GM21360 (cell line): ENCODE data around the gene CIAPIN1.
A peak's percentile ranks its signal among the peaks of the same experiment; 100 is the strongest.

Source experiments
- ATAC-seq: cut with Tn5 transposase; IDR thresholded peaks from one replicate; pipeline ENCODE4 v1.9.1; 2021; ENCODE audit warnings: mild to moderate bottlenecking, moderate library complexity; ENCODE audit not compliant: unreplicated experiment

CIAPIN1 gene

DNA sequence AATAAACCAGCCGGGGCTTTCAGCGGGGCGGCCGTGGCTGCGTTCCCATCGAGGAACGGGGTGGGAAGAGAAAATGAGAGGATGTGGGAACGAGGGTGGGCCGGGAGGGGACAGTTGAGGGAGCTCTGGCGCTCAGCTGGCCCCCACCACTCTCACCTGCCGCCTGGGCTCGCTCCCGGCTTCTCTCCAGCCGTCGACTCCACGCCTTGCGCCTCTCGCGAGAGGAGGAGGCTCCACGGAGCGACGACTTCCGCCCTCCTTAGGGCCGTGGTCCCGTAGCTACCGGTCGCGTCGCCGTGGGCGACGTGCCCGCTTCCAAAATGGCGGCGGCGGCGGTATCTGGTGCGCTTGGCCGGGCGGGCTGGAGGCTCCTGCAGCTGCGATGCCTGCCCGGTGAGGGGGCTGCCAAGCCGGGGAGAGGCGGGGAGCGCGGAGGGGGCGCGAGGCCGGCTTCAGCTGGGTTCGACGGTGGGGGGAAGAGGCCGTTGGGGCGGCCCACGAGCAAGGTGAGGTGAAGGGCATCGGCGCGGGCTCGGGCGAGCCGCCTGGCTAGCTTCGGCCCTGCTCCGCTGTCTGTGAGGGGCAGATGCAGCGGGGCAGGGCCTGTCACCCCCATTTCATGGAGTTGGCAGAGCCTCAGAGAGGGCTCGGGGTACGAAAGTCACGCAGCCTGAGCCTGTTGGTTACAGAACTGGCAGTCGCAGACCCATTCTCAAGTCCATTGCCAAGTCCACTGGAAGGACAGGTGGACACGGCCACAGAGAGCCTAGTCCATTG, at the start of gene CIAPIN1, which contains the start of gene COQ9:
CIAPIN1 (minus strand) TSS at position 200 of the 777 bp plus-strand sequence. CDS start 6,457 bp downstream, outside the sequence.
COQ9 (plus strand) TSS at position 294 of the 777 bp plus-strand sequence; CDS start at position 321, 27 bp downstream.
- peak; percentile 97 for ATAC-seq

DNA sequence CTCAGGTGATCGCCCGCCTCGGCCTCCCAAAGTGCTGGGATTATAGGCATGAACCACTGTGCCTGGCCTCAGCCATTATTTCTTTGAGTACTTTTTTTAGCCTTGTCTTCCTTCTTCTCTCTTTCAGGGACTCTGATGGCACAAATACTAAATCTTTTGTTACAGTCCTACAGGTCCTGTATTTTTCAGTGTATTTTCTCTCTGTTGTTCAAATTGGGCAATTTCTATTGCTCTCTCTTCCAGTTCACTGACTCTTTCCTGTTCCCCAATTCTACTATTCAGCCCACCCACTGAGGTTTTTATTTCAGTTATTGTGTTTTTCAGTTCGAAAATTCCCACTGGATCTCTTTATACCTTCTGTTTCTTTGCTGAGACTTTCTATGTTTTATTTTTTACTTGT, 46.6 kb upstream of the CIAPIN1 start:
- ATAC-seq, result no peak

GRCh38 chr16:57489229-57489628, 42.0 kb upstream of the CIAPIN1 start:
- no peak for ATAC-seq

DNA sequence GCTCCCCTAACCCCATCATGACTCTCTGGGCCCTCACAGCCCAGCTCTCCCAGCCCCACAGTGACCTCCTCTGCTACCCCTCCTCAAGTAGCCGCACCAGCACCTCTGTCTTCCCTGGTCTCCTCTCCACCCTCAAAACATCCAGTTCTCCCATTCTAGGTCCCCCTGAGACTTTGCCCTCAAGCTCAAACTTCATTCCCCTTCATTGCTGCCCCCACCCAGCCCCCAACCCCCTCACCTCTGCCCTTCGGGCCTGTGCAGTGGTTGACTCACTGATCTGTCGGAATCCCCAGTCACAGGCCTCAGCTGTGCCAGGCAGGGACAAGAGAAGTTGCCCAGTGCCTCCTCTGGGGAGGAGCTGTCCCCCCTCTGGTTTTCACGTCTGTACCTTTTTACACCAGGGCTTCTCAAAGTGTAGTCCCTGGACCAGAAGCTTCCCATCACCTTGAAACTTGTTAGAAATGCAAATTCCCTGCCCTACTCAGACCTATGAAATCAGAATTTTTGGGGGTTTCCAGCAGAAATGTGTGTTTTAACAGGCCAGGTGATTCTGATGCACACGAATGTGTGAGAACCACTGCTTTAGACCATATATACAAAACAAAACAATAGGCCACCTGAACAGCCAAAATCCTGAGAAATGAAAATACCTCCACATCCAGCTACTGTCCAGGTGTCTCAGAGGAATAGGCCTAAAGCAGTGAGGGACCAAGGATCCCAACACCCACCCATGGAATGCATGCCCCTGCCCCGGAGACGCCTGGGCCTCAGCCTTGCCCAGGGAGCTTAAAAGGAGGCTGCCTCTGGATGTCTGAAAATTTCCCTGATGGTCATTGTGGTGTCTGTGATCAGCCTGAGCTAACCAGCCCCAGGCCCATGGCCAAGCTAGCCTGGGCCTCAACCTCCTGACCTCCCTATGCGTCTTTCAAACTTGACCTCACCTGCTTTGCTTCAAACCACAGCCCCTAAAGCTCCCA, 40.0 kb upstream of the CIAPIN1 start:
- ATAC-seq, result no peak

DNA sequence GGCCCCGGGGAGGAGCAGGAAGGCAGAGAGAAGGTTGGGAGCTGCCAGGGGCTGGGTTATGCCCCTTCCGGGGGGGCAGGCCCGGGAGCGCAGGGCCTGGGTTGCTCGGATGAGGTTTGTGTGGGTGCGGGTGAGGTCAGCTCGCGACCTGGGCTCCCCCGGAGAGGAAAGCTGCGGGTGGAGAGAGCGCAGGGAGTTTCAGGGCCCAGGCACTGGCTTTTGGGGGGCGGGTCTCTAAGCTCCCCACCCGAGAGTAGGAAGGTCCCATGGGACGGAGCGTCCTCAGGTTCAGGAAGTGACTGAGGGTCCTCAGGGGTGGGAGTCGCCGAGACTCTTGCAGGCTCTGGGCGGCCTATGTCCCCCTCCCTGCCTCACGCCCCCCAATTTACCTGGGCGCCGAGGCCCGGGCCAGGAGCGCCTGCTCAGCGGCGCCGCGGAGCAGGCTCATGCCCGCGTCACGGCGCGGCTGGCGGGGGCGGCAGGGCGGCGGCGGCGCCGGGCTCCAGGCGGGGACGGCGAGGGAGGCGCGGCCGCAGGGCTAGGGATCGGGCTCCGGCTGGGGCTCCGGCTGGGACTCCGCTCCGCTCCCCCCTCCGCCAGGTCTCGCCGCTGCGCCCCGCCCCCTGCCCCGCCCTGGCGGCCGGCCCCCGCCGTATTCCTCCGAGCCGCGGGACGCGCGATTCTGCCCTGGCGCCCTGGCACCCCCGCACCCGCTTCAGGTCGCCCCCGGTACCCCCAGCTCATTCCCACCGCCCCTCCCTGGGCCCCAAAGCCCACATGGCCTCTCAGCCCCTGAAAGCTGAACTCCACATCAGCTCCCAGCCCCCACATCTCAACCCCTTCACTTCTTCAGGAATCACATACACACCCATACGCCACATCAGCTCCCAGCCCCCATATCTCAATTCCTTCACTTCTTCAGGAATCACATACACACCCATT, 39.0 kb upstream of the CIAPIN1 start, which contains the start of gene DOK4:
DOK4 (minus strand) TSS at position 578 of the 942 bp plus-strand sequence. CDS start 6,986 bp downstream, outside the sequence.
- ATAC-seq, result peak; percentile 80

- ATAC-seq, result no peak
Observed at GRCh38 chr16:57485091-57485915, 38.1 kb upstream of the CIAPIN1 start.

DNA sequence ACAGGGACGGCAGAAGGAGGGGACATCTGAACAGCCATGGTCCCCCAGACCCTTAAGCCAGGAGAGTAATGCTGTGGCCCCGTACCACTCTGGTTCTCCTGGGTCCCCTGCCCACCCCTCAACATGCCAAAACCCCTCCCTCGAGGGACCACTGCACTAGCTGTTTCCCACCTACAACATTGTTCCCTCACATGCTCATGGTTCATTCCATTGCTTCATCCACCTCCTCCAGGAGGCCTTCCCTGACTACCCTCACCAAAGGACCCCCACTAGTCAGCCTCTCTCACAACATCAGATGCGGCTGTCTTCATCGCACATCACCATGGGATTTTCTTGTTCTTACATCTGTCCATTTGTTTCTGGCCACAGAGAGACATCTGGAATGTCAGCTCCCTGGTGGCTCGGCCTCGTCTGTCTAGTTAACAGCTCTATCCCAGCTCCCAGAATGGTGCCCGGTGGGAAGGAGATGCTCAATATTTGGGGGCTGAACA, 37.4 kb upstream of the CIAPIN1 start:
- ATAC-seq, result no peak

GRCh38 chr16:57483725-57484514, 36.7 kb upstream of the CIAPIN1 start:
- ATAC-seq, result no peak

DNA sequence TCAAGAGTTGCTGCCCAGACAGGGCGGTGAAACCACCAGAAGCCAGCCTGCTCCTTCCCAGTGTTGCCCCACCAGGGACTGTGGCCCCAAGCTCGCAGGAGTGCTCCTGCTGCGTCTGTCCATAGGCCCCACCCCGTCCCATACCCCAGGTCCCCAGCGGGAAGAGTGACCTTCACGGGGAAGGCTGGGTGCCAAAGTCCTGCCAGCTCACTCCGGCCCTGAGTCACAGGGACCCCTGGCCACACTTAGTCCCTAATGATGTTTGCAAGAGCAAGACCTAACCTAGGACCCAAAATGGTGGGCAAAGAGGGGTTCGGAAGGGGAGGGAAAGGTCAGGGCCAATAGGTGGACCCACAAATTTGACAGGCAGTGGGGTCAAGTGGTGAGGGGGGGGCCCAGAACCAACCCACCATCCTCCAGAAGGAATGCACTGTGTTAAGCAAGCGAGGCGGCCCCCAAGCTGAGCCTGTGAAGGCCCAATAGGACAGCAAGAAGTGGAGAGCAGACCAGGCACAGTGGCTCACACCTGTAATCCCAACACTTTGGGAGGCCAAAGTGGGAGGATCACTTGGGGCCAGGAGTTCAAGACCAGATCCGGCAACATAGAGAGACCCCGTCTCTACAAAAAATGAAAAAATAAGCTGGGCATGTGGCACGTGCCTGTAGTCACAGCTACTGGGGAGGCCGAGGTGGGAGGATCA, 35.8 kb upstream of the CIAPIN1 start:
- ATAC-seq, result no peak

GRCh38 chr16:57481421-57481820, 34.2 kb upstream of the CIAPIN1 start:
- ATAC-seq, result no peak

GRCh38 chr16:57480754-57481230, 33.6 kb upstream of the CIAPIN1 start:
- ATAC-seq, result no peak

GRCh38 chr16:57479976-57480753, 33.0 kb upstream of the CIAPIN1 start:
- no peak for ATAC-seq

GRCh38 chr16:57479205-57479975, 32.2 kb upstream of the CIAPIN1 start:
- ATAC-seq, result no peak

- no peak for ATAC-seq
Observed at GRCh38 chr16:57478396-57479204, 31.4 kb upstream of the CIAPIN1 start.

- ATAC-seq, result no peak
Observed at GRCh38 chr16:57477531-57478202, 30.5 kb upstream of the CIAPIN1 start.
